Fibroblast of lung (primary cell): ENCODE data around the gene ZNF511. TPM values are rescaled to one million over a fixed set of nuclear protein-coding genes. Genes with fewer than 3 reads are reported as not detected.

ENCODE experiments used
- DNase-seq, 2 donors: peaks; one replicate each; pipeline versions ENCODE4 v3.0.0 to v3.0.0-alpha.2; 2010; ENCODE audit warnings: low read depth in 2 of 2
- H2AFZ ChIP-seq: 2 replicates; pipeline ENCODE4 v1.5.1; 2012; ENCODE audit warnings: low read length, control low read depth, inconsistent platforms
- H3K27ac ChIP-seq: 2 replicates; pipeline ENCODE4 v1.5.1; 2011; ENCODE audit warnings: low read length, control low read depth; ENCODE audit not compliant: insufficient read depth
- H3K27me3 ChIP-seq: 2 replicates; pipeline ENCODE4 v1.5.1; 2011; ENCODE audit warnings: mild to moderate bottlenecking, low read length; ENCODE audit not compliant: control insufficient read depth, insufficient read depth
- H3K36me3 ChIP-seq: 2 replicates; pipeline ENCODE4 v1.5.1; 2011; ENCODE audit warnings: low read length; ENCODE audit not compliant: control insufficient read depth, insufficient read depth
- H3K4me1 ChIP-seq: 2 replicates; pipeline ENCODE4 v1.5.1; 2011; ENCODE audit warnings: low read length; ENCODE audit not compliant: control insufficient read depth, insufficient read depth; ENCODE audit errors: extremely low read depth
- H3K4me2 ChIP-seq: 2 replicates; pipeline ENCODE4 v1.5.1; 2011; ENCODE audit warnings: low read length, control low read depth; ENCODE audit not compliant: insufficient read depth; ENCODE audit errors: extremely low read depth
- H3K4me3 ChIP-seq, 4 experiments: fragments of 200-600 bp in 1 of 4; sonication (generic) in 1 of 4; replicated peaks in 1 of 4; 2 replicates each; pipeline ENCODE4 v1.5.1; 2011 to 2016; ENCODE audit warnings: low read length in 4 of 4, low read depth in 3 of 4, mild to moderate bottlenecking in 3 of 4, control low read depth in 2 of 4, inconsistent platforms in 1 of 4, mixed read lengths in 1 of 4; ENCODE audit not compliant: insufficient read depth in 1 of 4; ENCODE audit errors: control extremely low read depth in 1 of 4
- H3K79me2 ChIP-seq: 2 replicates; pipeline ENCODE4 v1.5.1; 2012; ENCODE audit warnings: mild to moderate bottlenecking, low read length, inconsistent platforms; ENCODE audit not compliant: control insufficient read depth, insufficient read depth
- H3K9ac ChIP-seq: 2 replicates; pipeline ENCODE4 v1.5.1; 2011; ENCODE audit warnings: mild to moderate bottlenecking, low read length, control low read depth; ENCODE audit not compliant: insufficient read depth
- H3K9me3 ChIP-seq: 2 replicates; pipeline ENCODE4 v1.5.1; 2012; ENCODE audit warnings: low read depth, low read length; ENCODE audit not compliant: control insufficient read depth, insufficient read depth
- H4K20me1 ChIP-seq: 2 replicates; pipeline ENCODE4 v1.5.1; 2011; ENCODE audit warnings: low read length; ENCODE audit not compliant: control insufficient read depth, insufficient read depth; ENCODE audit errors: extremely low read depth
- EZH2 ChIP-seq: IDR thresholded peaks from 2 replicates; pipeline ENCODE4 v1.5.1; 2012; ENCODE audit warnings: low read length, control low read depth, mild to moderate bottlenecking; ENCODE audit errors: missing control alignments
- polyA plus RNA-seq, 2 donors: library from polyadenylated mRNA; depleted of rRNA in 1 of 2; stranded (reverse) in 1 of 2; unstranded in 1 of 2; fragments of >200 nt; gene quantifications; 2 replicates each; pipeline ENCODE4 v1.2.1, GENCODE V29; 2011 to 2012; ENCODE audit warnings: missing spikeins in 1 of 2
- total RNA-seq: library from RNA; depleted of rRNA; stranded (reverse); fragments of >200 nt; gene quantifications from 2 replicates; pipeline ENCODE4 v1.2.1, GENCODE V29; 2014
- TF ChIP-seq, protein P1 (sequence below), 2 donors: IDR thresholded peaks in 1 of 2; conservative IDR thresholded peaks in 1 of 2; 1 replicate in 1 of 2; 2 replicates in 1 of 2; pipeline ENCODE4 v1.5.1; 2011 to 2012; ENCODE audit warnings: low read length in 2 of 2, control low read depth in 1 of 2, inconsistent platforms in 1 of 2, low read depth in 1 of 2, mild to moderate bottlenecking in 1 of 2

ZNF511 gene
- total and polyA plus RNA-seq, 2 donors (not counting 1 experiment from before 2014, with no cell fraction given): 18.5 to 27.7 TPM

DNA sequence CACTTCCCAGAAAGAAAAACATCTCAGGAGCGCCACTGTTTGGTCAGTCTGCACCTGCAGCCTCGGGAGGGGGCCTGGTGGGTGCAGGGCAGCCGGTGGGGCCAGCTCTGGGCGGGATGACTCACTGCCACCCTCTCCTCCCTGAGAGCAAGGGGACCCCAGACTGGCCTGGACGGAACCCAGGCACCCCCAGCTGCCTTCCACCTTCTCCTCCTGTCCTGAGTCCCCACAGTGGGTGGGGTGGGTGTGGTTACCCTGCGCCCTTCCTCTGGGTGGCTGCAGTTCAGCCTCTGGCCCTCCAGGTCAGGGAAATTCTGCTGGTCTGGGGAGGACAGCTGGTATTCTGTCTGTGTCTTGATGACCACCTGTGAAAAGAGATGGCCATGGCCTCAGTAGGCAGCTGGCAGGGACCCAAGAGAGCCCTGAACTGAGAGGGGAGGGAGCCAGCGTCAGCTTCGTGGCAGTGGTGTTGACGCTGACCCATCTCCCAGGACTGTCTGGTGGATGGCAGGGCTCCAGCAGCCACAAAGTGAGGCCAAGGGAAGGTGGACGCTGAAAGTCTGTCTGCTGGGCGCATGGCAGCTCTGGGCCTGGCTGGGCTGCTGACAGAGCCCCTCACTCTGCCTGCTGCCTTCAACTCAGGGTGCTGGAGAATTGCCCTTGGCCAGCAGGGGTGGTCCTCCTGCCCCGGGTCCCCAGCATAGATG lies 19.1 kb downstream of the ZNF511 start:
- TF ChIP-seq, protein P1, sequence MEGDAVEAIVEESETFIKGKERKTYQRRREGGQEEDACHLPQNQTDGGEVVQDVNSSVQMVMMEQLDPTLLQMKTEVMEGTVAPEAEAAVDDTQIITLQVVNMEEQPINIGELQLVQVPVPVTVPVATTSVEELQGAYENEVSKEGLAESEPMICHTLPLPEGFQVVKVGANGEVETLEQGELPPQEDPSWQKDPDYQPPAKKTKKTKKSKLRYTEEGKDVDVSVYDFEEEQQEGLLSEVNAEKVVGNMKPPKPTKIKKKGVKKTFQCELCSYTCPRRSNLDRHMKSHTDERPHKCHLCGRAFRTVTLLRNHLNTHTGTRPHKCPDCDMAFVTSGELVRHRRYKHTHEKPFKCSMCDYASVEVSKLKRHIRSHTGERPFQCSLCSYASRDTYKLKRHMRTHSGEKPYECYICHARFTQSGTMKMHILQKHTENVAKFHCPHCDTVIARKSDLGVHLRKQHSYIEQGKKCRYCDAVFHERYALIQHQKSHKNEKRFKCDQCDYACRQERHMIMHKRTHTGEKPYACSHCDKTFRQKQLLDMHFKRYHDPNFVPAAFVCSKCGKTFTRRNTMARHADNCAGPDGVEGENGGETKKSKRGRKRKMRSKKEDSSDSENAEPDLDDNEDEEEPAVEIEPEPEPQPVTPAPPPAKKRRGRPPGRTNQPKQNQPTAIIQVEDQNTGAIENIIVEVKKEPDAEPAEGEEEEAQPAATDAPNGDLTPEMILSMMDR (conservative IDR thresholded peaks at IDR 0.05 in 1 of 2, IDR thresholded peaks at IDR 0.05 in 1 of 2; ENCODE audit: low read depth in 1 of 2, low read length in 2 of 2): no peak
- no peak for TF ChIP-seq EZH2
- H3K4me3 ChIP-seq: no peak overlapping the region
- DNase-seq: peak in 1 of 2 donors; percentile 36
- H3K9ac ChIP-seq: no peak overlapping the region
- peaks cover 9% of the 10 kb centered on the region for H3K4me1 ChIP-seq
- no peak overlapping the region for H3K27ac ChIP-seq
- no peak overlapping the region for H2AFZ ChIP-seq
- no peaks in the 10 kb centered on the region for H3K9me3 ChIP-seq
- H3K79me2 ChIP-seq: no peaks in the 10 kb centered on the region
- no peak overlapping the region for H3K4me2 ChIP-seq
- H3K27me3 ChIP-seq: peaks cover 22% of the 10 kb centered on the region
- no peaks in the 10 kb centered on the region for H3K36me3 ChIP-seq
- no peaks in the 10 kb centered on the region for H4K20me1 ChIP-seq

DNA sequence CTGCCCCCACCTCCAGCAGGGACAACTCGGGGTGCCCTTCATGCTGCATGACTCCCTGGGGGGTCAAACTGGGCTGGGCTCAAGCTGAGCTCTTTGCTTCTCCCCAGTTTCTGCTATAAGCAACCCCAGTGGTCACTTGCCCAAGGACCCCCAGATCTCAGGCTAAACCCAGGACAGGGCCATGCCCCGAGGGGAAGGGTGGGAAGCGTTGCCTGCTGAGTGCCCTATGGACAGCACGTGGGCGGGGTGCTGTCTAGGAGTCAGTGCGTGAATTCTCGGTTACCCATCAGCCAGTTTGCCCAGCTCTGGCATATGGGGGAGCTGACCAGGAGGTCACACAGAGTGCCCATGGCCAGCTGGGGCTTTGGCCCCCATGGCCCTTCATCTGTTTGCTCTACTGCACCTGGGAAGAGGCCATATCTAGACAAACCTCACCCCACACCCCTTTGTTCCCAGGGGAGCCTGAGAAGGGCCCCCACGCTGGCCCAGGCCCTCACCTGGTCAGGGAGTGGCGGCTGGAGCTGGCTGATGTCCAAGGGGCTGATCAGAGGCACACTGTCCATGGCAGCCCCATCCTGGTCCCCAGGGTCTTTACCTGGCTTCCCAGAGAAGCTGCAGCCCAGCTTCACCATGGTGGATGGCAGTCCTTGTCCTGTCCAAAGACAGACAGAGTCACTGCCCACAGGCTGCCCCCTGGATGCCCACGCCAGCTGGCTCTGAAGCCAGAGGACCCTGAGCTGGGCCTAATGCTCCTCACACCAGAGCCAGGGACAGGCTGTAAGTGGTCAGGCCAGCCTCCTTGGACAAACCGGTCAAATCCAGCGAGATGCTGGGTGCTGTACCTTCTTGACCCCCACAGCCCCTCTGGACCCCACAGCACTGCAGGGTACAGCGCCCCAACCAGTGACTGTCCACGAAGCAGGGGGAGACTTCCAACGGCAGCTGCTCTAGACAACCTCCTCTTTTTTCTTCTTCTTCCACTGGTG lies 19.9 kb downstream of the ZNF511 start:
- Histone ChIP-seq H3K27ac (no peak overlapping the region), H3K9me3 (no peaks in the 10 kb centered on the region), H3K4me2 (no peak overlapping the region), H3K79me2 (no peaks in the 10 kb centered on the region), H3K4me3 (no peak overlapping the region), H3K36me3 (no peaks in the 10 kb centered on the region), H4K20me1 (no peaks in the 10 kb centered on the region), H3K9ac (no peak overlapping the region), H3K4me1 (peaks cover 9% of the 10 kb centered on the region), H3K27me3 (peaks cover 24% of the 10 kb centered on the region), H2AFZ (no peak overlapping the region)
- DNase-seq: no peak
- TF ChIP-seq, protein P1 (conservative IDR thresholded peaks at IDR 0.05 in 1 of 2, IDR thresholded peaks at IDR 0.05 in 1 of 2; ENCODE audit: low read depth in 1 of 2, low read length in 2 of 2): no peak
- no peak for TF ChIP-seq EZH2
